ENCODE data around the gene PCED1B.
"Not testable (repeated sequence)": the region's sequence is repeated elsewhere in the genome, so short reads cannot be mapped to it uniquely, and the experiment has no call there.

Gene PCED1B

GRCh38 chr12:47182164-47182938, 102.9 kb downstream of the PCED1B start:
- not testable (repeated sequence) for DNase-seq

GRCh38 chr12:47184229-47184628, 104.8 kb downstream of the PCED1B start:
- DNase-seq = no peak

- DNase-seq = no peak
Measured at GRCh38 chr12:47184813-47185212, 105.4 kb downstream of the PCED1B start.

GRCh38 chr12:47186246-47186645, 106.8 kb downstream of the PCED1B start:
- no peak for DNase-seq

- DNase-seq = no peak
Measured at GRCh38 chr12:47188576-47189441, 109.4 kb downstream of the PCED1B start.

GRCh38 chr12:47189728-47190127, 110.3 kb downstream of the PCED1B start:
- DNase-seq = no peak

- DNase-seq = peak; percentile 50
Measured at GRCh38 chr12:47190271-47190750, 110.9 kb downstream of the PCED1B start.

- no peak for DNase-seq
Measured at GRCh38 chr12:47190905-47191304, 111.5 kb downstream of the PCED1B start.

- no peak for DNase-seq
Measured at GRCh38 chr12:47192051-47192450, 112.6 kb downstream of the PCED1B start.

- DNase-seq = no peak
Measured at GRCh38 chr12:47193066-47193465, 113.6 kb downstream of the PCED1B start.

GRCh38 chr12:47194501-47194900, 115.1 kb downstream of the PCED1B start:
- DNase-seq = no peak

GRCh38 chr12:47200446-47200845, 121.0 kb downstream of the PCED1B start:
- DNase-seq = no peak

- not testable (repeated sequence) for DNase-seq
Measured at GRCh38 chr12:47201190-47201589, 121.8 kb downstream of the PCED1B start.

GRCh38 chr12:47202176-47202575, 122.8 kb downstream of the PCED1B start:
- DNase-seq = no peak

- DNase-seq = no peak
Measured at GRCh38 chr12:47205532-47206449, 126.4 kb downstream of the PCED1B start.

- no peak for DNase-seq
Measured at GRCh38 chr12:47206450-47207339, 127.3 kb downstream of the PCED1B start.

GRCh38 chr12:47207340-47207717, 127.9 kb downstream of the PCED1B start:
- no peak for DNase-seq

- no peak for DNase-seq
Measured at GRCh38 chr12:47207829-47208248, 128.4 kb downstream of the PCED1B start.

- no peak for DNase-seq
Measured at GRCh38 chr12:47209014-47209413, 129.6 kb downstream of the PCED1B start.

GRCh38 chr12:47210776-47211175, 131.4 kb downstream of the PCED1B start:
- no peak for DNase-seq

- DNase-seq = no peak
Measured at GRCh38 chr12:47212701-47213039, 133.2 kb downstream of the PCED1B start.

GRCh38 chr12:47213396-47213795, 134.0 kb downstream of the PCED1B start:
- no peak for DNase-seq
